T47D (cell line): ENCODE data around the gene KRT32.
"Not testable (repeated sequence)": the region's sequence is repeated elsewhere in the genome, so short reads cannot be mapped to it uniquely, and the experiment has no call there.

Experiments
- DNase-seq, 2 experiments: peaks; one replicate each; pipeline versions ENCODE4 v3.0.0 to v3.0.0-alpha.2; 2011 to 2012; ENCODE audit warnings: low read depth in 1 of 2, low spot score in 1 of 2
- JUND ChIP-seq: IDR thresholded peaks from 2 replicates; pipeline ENCODE4 v1.6.1; 2012; ENCODE audit warnings: low read depth
- in situ Hi-C: cut with HindIII; loops from 2 replicates; pipeline ENCODE4 v1.10.0; 2016; ENCODE audit warnings: low sequenced_read_pairs, low pct_unique_long_range_greater_than_20kb

KRT32 gene

GRCh38 chr17:41424111-41424635 lies 43.0 kb downstream of the KRT32 start, which contains the start of gene KRT37:
KRT37 (minus strand) TSS chr17:41424585; CDS start chr17:41424523, 62 bp downstream.
- in situ Hi-C loops: no loop called here
- no peak for TF ChIP-seq JUND
- DNase-seq: no peak

- in situ Hi-C loops, DNase-seq: not testable (repeated sequence)
Observed at GRCh38 chr17:41422586-41422985, 44.6 kb downstream of the KRT32 start.

- in situ Hi-C loops: no loop called here
- DNase-seq: no peak
- no peak for TF ChIP-seq JUND
Observed at GRCh38 chr17:41421617-41422016, 45.6 kb downstream of the KRT32 start.

GRCh38 chr17:41421116-41421515 lies 46.1 kb downstream of the KRT32 start:
- DNase-seq: peak; percentile 51 to 90
- no peak for TF ChIP-seq JUND
- in situ Hi-C loops: no loop called here

GRCh38 chr17:41420134-41420533 lies 47.1 kb downstream of the KRT32 start:
- in situ Hi-C loops: no loop called here
- DNase-seq: peak in 1 of 2 experiments; percentile 51

GRCh38 chr17:41419716-41420115 lies 47.5 kb downstream of the KRT32 start:
- in situ Hi-C loops: no loop called here
- DNase-seq: no peak

More at GRCh38 chr17:41420134-41420533, 47.1 kb downstream of the KRT32 start:
- TF ChIP-seq JUND: no peak

GRCh38 chr17:41418116-41418860 lies 48.9 kb downstream of the KRT32 start:
- in situ Hi-C loops: no loop called here
- peak in 1 of 2 experiments; percentile 94 for DNase-seq
- TF ChIP-seq JUND: no peak

More at GRCh38 chr17:41419716-41420115, 47.5 kb downstream of the KRT32 start:
- TF ChIP-seq JUND: no peak

- DNase-seq: peak in 1 of 2 experiments; percentile 99
- no peak; the same call in 1 of the 2 replicates for TF ChIP-seq JUND
- in situ Hi-C loops: no loop called here
Observed at GRCh38 chr17:41417576-41418015, 49.6 kb downstream of the KRT32 start.

GRCh38 chr17:41417127-41417526 lies 50.1 kb downstream of the KRT32 start:
- TF ChIP-seq JUND: no peak

GRCh38 chr17:41416479-41416878 lies 50.7 kb downstream of the KRT32 start:
- no peak for TF ChIP-seq JUND
- in situ Hi-C loops: no loop called here
- peak in 1 of 2 experiments; percentile 95 for DNase-seq

More at GRCh38 chr17:41417127-41417526, 50.1 kb downstream of the KRT32 start:
- in situ Hi-C loops: no loop called here
- DNase-seq: peak in 1 of 2 experiments; percentile 88

GRCh38 chr17:41415833-41416335 lies 51.3 kb downstream of the KRT32 start:
- DNase-seq: peak in 1 of 2 experiments; percentile 100
- TF ChIP-seq JUND: peak; percentile 98
- in situ Hi-C loops: no loop called here

- peak; percentile 85; the same call in 1 of the 2 replicates for TF ChIP-seq JUND
- DNase-seq: peak in 1 of 2 experiments; percentile 99
- in situ Hi-C loops: no loop called here
Observed at GRCh38 chr17:41415411-41415810, 51.8 kb downstream of the KRT32 start.

GRCh38 chr17:41413982-41414381 lies 53.2 kb downstream of the KRT32 start:
- in situ Hi-C loops: no loop called here
- DNase-seq: no peak
- no peak for TF ChIP-seq JUND
